ENCODE data around the gene CASKIN2. TPM values are rescaled to one million over a fixed set of nuclear protein-coding genes. Genes with fewer than 3 reads are reported as not detected.

The CASKIN2 gene
- polyA plus RNA-seq (ENCODE audit: insufficient read length in 4 of 4), result 10 to 100 TPM; 33.6 to 35.2 (median 34.0) TPM

GRCh38 chr17:75515496-75516254 is at the start of gene CASKIN2:
CASKIN2 (minus strand) TSS chr17:75515537; CDS start chr17:75513804, 1,733 bp downstream.
- DNase-seq (ENCODE audit: low read depth in 4 of 4, low spot score in 3 of 4), result peak; percentile 88 to 93 (median 91)

- no peak for DNase-seq (ENCODE audit: low read depth in 4 of 4, low spot score in 3 of 4)
Observed at GRCh38 chr17:75565066-75565465, 49.7 kb upstream of the CASKIN2 start.

- no peak for DNase-seq (ENCODE audit: low read depth in 4 of 4, low spot score in 3 of 4)
Observed at GRCh38 chr17:75564195-75564594, 48.9 kb upstream of the CASKIN2 start.

GRCh38 chr17:75563063-75563758 is 47.9 kb upstream of the CASKIN2 start:
- DNase-seq (ENCODE audit: low read depth in 4 of 4, low spot score in 3 of 4), result no peak

GRCh38 chr17:75561927-75562603 is 46.7 kb upstream of the CASKIN2 start:
- no peak for DNase-seq (ENCODE audit: low read depth in 4 of 4, low spot score in 3 of 4)

- no peak for DNase-seq (ENCODE audit: low read depth in 4 of 4, low spot score in 3 of 4)
Observed at GRCh38 chr17:75559958-75560533, 44.7 kb upstream of the CASKIN2 start.

- DNase-seq (ENCODE audit: low read depth in 4 of 4, low spot score in 3 of 4), result no peak
Observed at GRCh38 chr17:75558666-75559530, 43.6 kb upstream of the CASKIN2 start.

- DNase-seq (ENCODE audit: low read depth in 4 of 4, low spot score in 3 of 4), result no peak
Observed at GRCh38 chr17:75557852-75558665, 42.7 kb upstream of the CASKIN2 start.

GRCh38 chr17:75557075-75557851 is 41.9 kb upstream of the CASKIN2 start:
- DNase-seq (ENCODE audit: low read depth in 4 of 4, low spot score in 3 of 4), result peak; percentile 64 to 82 (median 78)

- no peak for DNase-seq (ENCODE audit: low read depth in 4 of 4, low spot score in 3 of 4)
Observed at GRCh38 chr17:75555679-75556153, 40.4 kb upstream of the CASKIN2 start.

- DNase-seq (ENCODE audit: low read depth in 4 of 4, low spot score in 3 of 4), result no peak
Observed at GRCh38 chr17:75553295-75554110, 38.2 kb upstream of the CASKIN2 start.

GRCh38 chr17:75552425-75553294 is 37.3 kb upstream of the CASKIN2 start:
- no peak for DNase-seq (ENCODE audit: low read depth in 4 of 4, low spot score in 3 of 4)

GRCh38 chr17:75551266-75551665 is 35.9 kb upstream of the CASKIN2 start:
- no peak for DNase-seq (ENCODE audit: low read depth in 4 of 4, low spot score in 3 of 4)

GRCh38 chr17:75550139-75550465 is 34.8 kb upstream of the CASKIN2 start:
- no peak for DNase-seq (ENCODE audit: low read depth in 4 of 4, low spot score in 3 of 4)

GRCh38 chr17:75549246-75550138 is 34.2 kb upstream of the CASKIN2 start:
- peak in 3 of 4 donors; percentile 54 to 65 (median 57) for DNase-seq (ENCODE audit: low read depth in 4 of 4, low spot score in 3 of 4)

- DNase-seq (ENCODE audit: low read depth in 4 of 4, low spot score in 3 of 4), result no peak
Observed at GRCh38 chr17:75548813-75549212, 33.5 kb upstream of the CASKIN2 start.
